HG02571 (cell line): ENCODE results near the gene PLCD4.

Experiments used
- ATAC-seq: cut with Tn5 transposase; IDR thresholded peaks from one replicate; pipeline ENCODE4 v1.9.1; 2021; ENCODE audit warnings: mild to moderate bottlenecking, moderate library complexity; ENCODE audit not compliant: unreplicated experiment

Gene PLCD4

GRCh38 chr2:218618102-218618860, 10.6 kb downstream of the PLCD4 start:
- no peak for ATAC-seq

GRCh38 chr2:218621007-218621406, 13.3 kb downstream of the PLCD4 start:
- no peak for ATAC-seq

GRCh38 chr2:218622606-218623365, 15.1 kb downstream of the PLCD4 start:
- ATAC-seq = no peak

- no peak for ATAC-seq
Measured at GRCh38 chr2:218623366-218623705, 15.6 kb downstream of the PLCD4 start.

GRCh38 chr2:218626369-218626768, 18.7 kb downstream of the PLCD4 start:
- ATAC-seq = no peak

GRCh38 chr2:218627939-218628338, 20.2 kb downstream of the PLCD4 start:
- no peak for ATAC-seq

- ATAC-seq = no peak
Measured at GRCh38 chr2:218631837-218632236, 24.1 kb downstream of the PLCD4 start.

- no peak for ATAC-seq
Measured at GRCh38 chr2:218635719-218636118, 28.0 kb downstream of the PLCD4 start.

GRCh38 chr2:218638372-218638771, 30.7 kb downstream of the PLCD4 start:
- no peak for ATAC-seq

- ATAC-seq = no peak
Measured at GRCh38 chr2:218642121-218642656, 34.5 kb downstream of the PLCD4 start.

GRCh38 chr2:218642786-218643185, 35.1 kb downstream of the PLCD4 start:
- no peak for ATAC-seq

- ATAC-seq = no peak
Measured at GRCh38 chr2:218643751-218644310, 36.1 kb downstream of the PLCD4 start.

- ATAC-seq = no peak
Measured at GRCh38 chr2:218644721-218645120, 37.0 kb downstream of the PLCD4 start.

GRCh38 chr2:218645126-218645525, 37.4 kb downstream of the PLCD4 start:
- ATAC-seq = no peak

GRCh38 chr2:218648088-218648786, 40.5 kb downstream of the PLCD4 start:
- no peak for ATAC-seq

GRCh38 chr2:218648787-218649100, 41.0 kb downstream of the PLCD4 start:
- no peak for ATAC-seq

GRCh38 chr2:218655751-218656150, 48.1 kb downstream of the PLCD4 start:
- no peak for ATAC-seq

- peak; percentile 16 for ATAC-seq
Measured at GRCh38 chr2:218658671-218659257, 51.1 kb downstream of the PLCD4 start.

GRCh38 chr2:218659258-218659987, 51.7 kb downstream of the PLCD4 start, which contains the start of the genes BCS1L and ZNF142:
BCS1L (plus strand) TSS chr2:218659683; CDS start chr2:218660988, 1,305 bp downstream.
ZNF142 (minus strand) TSS chr2:218659623; CDS start chr2:218656429, 3,194 bp downstream.
- peak; percentile 96 for ATAC-seq

- no peak for ATAC-seq
Measured at GRCh38 chr2:218659988-218660358, 52.3 kb downstream of the PLCD4 start.
